Retinal pigment epithelial cell (primary cell): ENCODE measurements around the gene GP1BA.

Source experiments
- DNase-seq: peaks from one replicate; pipeline ENCODE4 v3.0.0-alpha.2; 2010; ENCODE audit warnings: low read depth
- H3K4me3 ChIP-seq: 2 replicates; pipeline ENCODE4 v1.5.1; 2011; ENCODE audit warnings: mild to moderate bottlenecking, low read length, control low read depth, moderate library complexity
- TF ChIP-seq, protein P1 (sequence below): conservative IDR thresholded peaks from 2 replicates; pipeline ENCODE4 v1.5.1; 2011; ENCODE audit warnings: low read depth, low read length, control low read depth, inconsistent platforms

Gene GP1BA

DNA sequence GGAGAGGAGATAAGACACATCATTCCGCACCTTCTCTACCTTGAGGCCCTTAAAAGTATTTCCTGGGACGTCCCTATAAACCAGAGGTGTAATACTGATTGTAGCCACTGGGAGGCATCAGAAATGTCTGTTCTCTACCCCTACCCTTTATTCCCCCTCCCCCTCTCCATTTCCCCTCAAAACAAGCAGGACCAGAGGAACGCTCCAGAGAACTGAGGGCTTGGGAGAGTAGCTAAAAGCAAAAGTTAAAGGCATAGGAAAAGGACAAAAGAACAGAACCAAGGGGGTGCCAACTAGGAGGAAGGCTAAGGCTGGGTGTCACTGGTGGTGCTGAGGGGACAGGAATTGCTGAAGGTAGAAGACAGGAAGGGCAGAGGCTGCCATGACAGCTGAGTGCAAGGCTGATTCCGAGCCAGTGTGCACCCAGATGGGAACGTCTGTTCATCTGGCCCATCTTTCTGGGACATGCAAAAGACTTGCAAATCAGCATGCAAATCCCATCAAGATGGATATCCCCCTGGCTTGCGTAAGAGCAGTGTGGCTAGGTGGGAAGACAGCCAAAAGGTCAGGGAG, 48.7 kb downstream of the GP1BA start:
- no peak for DNase-seq
- no peak overlapping the region for H3K4me3 ChIP-seq
- TF ChIP-seq, protein P1, sequence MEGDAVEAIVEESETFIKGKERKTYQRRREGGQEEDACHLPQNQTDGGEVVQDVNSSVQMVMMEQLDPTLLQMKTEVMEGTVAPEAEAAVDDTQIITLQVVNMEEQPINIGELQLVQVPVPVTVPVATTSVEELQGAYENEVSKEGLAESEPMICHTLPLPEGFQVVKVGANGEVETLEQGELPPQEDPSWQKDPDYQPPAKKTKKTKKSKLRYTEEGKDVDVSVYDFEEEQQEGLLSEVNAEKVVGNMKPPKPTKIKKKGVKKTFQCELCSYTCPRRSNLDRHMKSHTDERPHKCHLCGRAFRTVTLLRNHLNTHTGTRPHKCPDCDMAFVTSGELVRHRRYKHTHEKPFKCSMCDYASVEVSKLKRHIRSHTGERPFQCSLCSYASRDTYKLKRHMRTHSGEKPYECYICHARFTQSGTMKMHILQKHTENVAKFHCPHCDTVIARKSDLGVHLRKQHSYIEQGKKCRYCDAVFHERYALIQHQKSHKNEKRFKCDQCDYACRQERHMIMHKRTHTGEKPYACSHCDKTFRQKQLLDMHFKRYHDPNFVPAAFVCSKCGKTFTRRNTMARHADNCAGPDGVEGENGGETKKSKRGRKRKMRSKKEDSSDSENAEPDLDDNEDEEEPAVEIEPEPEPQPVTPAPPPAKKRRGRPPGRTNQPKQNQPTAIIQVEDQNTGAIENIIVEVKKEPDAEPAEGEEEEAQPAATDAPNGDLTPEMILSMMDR: peak; percentile 71

DNA sequence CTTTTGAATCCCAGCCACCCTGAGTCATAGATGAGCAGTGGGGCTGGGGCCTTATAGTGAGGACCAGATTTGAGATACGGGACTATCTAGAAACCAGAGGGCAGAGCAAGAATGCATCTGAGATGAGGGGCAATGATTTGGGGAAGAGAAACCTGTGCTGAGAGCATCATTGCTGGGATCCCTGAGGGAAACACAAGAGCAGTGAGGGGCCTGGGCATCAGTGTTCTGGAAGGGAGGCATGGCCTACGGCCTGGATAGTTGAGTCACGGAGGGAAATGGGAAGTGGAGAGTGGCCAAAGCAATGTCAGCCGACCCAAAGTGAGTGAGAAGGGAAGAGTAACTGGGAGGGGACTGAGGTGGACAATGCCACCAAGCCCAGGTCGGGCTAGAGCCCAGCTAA, 50.2 kb downstream of the GP1BA start:
- DNase-seq: no peak
- TF ChIP-seq, protein P1: no peak
- H3K4me3 ChIP-seq: no peak overlapping the region
